IPS-NIHi7 (cell line): ENCODE data around the gene TPCN1.
A peak's percentile ranks its signal among the peaks of the same experiment; 100 is the strongest.

ENCODE experiments used
- DNase-seq: peaks from one replicate; pipeline ENCODE4 v3.0.0; 2012; ENCODE audit warnings: mixed read lengths; ENCODE audit errors: extremely low spot score

Gene TPCN1

DNA sequence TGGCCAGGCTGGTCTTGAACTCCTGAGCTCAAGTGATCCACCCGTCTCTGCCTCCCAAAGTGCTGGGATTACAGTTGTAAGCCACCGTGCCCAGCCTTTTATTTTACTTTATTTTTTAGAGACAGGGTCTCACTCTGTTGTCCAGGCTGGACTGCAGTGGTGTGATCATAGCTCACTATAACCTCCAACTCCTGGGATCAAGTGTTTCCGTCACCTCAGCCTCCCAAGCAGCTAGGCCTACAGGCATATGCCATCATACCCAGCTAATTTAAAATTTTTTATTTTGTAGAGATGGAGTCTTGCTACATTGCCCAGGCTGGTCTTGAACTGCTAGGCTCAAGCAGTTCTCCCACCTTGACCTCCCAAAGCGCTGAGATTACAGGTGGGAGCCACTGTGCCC lies 3.7 kb downstream of the TPCN1 start:
- DNase-seq: no peak

DNA sequence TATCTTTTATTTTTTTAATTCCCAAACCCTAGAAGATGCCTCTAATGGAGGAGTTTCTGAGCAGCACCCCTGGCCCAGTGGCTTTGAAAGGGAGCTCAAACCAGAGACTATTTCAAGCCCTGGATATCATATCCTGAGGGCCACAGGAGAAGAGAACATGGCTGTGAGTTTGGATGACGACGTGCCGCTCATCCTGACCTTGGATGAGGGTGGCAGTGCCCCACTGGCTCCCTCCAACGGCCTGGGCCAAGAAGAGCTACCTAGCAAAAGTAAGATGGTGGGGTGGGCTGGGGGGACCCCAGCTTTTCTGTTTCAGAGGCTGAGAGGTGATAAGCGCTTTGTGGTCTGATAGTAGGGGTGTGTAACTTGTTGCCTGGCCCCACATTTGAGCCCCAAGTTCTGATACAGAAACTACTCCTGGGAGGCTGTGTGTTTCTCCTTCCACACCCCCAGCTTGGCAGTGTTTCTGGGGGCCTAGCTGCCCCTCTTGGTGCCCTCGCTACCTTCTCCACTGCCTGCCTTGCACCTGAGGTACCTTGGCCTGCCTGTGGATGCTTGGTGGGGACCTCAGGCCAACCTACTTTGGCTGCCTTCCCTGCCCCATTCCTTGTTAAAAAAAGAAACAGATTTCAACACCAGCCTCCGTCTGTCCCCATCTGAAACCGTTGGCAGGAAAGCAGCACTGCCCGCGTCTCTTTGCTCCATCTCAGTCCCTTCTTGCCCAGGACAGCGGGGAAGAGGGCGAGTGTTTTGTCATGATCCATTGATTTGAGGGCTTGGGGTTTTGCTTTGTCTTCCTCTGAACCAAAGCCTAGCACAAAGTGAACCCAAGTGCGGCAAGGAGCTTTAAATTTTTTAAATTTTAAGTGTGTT lies 5.7 kb downstream of the TPCN1 start:
- DNase-seq: no peak

DNA sequence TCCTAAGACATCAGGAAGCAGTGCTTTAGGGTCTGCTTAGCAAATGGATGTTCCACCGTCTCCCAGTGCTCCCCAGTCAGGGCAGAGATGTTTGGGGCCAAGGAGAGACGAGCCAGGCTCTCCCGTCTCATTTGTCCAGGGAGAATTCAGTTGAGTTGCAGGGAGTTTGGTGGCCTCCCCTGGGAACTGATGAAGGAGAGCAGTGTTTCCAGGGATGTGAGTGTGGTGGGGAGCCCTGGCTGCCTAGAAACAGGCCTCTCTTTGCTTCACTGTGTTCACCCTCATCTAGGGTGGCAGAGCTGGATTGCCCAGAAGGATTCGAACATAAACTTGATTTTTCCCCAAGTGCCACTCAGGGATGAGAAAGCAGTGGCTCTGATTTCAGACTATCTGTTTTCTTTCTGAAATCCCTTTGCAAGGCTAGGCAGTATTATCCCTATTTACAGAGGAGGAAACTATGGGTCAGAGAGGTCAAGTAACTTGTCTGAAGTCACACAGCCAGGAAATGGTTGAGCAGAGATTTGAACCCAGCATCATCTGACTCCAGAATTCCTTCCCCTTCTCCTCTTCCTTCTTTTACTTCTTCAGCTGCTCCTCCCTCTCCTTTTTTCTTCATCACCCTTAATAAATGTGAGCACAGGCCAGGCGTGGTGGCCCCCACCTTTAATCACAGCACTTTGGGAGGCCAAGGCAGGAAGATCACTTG lies 6.6 kb downstream of the TPCN1 start:
- no peak for DNase-seq

DNA sequence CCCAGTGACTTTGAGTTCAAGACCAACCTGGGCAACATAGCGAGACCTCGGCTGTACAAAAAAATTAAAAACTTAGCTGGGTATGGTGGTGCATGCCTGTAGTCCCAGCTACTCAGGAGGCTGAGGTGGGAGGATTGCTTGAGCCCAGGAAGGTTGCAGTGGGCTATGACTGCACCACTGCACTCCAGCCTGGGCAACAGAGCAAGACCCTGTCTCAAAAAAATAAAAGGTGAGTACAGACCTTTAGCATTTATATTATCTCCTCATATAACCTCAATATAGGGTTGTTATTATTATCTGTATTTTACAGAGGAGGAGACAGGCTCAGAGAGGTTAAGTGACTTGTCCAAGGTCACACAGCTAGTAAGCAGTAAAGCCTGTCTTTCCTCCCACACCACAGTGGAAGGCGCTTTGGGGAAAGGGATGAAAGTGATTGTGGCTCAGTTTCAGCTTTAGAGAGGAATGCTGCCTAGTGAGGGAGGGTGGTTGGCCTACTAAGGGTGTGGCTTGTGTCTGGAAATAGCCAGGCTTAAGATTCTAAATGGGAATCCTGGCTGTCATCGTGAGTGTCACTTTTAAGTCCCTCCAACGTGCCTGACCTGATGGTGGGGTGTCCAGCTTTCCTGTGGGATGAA lies 7.2 kb downstream of the TPCN1 start:
- no peak for DNase-seq

- DNase-seq: no peak
Observed at GRCh38 chr12:113230315-113231234, 9.3 kb downstream of the TPCN1 start.

DNA sequence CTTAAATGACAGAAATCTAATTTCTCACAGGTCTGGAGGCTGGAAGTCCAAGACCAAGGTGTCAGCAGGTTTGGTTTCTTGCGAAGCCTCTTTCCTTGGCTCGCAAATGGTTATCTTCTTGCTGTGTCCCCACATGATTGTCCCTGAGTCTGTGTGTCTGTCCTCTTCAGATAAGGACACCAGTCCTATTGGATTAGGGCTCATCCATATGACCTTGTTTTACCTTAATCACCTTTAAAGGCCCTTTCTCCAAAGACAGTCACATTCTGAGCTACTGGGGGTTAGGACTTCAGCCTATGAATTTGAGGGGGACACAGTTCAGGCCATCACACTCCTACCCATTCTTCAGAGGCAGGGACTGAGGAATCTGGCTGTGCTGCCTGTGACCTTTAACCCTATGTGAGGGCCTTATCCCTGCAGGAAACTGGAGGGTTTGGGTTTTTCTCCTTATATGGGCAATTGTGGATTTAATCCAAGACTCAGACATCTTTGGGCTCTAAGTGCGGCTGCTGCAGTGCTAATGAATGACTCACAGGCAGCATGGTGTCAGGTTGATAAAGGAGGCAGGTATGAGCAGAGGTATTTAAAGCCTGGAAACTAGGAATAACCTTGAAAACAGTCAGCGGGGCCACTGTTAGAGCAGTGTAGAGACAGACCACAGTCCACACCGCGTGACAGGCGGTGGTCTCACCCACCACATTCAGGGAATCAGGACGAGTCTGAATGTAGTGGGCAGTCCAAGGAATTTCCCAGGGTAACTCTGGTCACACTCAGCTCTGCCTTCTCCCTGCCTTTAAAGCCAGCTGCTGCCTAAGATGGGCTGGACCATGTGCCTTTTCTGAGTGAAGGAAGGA lies 10.2 kb downstream of the TPCN1 start:
- DNase-seq: no peak

DNA sequence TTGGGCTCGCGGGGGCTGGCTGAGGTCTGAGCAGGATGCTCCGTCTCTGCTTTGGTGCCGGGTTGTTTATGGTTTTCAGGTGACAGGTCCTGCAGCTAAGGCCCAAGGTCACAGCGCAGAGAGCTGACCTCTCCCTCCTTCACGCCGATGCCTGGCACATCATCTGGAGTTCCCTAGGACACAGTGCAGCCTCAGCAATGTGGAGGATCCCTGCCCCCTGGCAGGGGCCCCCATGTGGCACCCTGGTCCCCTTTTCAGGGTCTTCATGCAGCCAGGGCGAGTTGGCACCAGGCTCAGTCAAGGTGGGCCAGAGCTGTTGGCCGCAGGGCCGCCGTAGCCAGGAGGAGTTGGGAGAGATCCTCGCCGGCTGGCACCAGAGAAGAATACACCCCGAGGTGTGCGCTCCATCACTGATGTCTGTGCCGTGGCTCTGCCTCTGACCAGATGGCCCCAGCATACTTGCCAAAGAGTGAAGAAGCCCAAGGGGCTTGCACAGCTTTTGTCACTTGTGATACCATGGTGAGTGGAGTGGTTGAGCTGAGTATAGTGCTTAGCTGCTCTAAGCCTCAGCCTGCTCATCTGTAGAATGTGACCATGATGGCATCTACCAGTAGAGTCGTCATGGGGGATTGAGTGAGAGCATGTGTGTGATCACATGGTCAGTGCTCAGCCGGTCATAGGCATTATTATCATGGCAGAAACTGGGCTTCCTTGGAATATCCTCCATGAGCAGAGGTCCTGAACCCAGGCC lies 11.0 kb downstream of the TPCN1 start:
- DNase-seq: no peak

DNA sequence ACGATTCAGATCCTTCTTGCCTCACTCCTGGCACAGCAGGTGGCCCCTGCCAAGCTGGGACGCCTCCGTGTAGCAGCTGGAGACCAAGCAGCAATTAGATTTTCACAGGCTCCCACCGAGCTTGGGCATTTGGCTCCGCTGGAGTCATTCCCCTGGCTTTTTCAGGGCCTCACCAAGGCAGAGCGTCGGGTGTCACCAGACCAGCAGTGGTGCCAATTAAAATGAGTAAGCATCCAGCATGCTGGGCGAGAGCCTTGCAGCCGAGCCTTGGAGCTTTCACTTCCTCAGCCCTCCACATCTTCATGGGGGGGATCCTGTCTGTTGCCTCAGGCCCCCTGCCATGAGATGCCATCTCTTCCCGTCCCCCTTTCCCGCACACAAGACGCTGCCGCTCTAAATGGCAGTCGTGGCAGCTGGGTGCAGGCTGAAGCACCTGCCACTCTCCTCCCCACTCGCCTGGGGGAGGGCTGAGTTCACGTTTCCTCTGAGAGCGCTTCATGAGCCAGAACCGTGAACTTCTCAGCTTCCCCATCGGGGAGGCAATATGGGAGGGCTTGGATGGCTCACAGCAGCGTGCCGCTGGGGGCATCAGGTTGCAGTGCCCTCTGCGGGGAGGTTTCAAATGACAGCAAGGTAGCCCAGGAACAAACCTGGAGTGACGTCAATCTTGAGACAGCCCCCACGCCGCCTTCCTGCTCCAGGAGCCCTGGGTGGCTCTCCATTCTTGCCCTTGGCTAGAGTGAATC lies 11.7 kb downstream of the TPCN1 start:
- peak; percentile 76 for DNase-seq

- DNase-seq: no peak
Observed at GRCh38 chr12:113233967-113234366, 12.7 kb downstream of the TPCN1 start.

DNA sequence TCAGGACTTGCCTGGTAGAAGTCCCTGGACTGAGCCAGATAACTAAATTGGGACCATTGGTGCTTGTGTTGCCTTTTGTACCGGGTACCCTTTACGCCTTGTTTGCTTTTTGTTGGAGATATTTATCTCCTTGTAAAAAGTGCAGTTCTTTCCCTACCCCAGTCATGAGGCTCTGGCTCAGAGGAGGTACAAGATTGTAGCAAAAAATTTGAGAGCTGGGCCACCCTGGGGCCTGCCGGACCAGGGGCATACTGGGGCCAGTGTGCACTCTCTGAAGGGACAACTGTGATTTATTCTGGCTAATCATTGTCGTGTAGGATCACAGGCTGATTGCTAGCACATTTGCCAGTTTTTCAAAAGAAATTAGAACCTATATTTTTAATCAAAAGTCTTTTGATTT lies 13.2 kb downstream of the TPCN1 start:
- DNase-seq: no peak

GRCh38 chr12:113235976-113236375 lies 14.7 kb downstream of the TPCN1 start:
- no peak for DNase-seq

- no peak for DNase-seq
Observed at GRCh38 chr12:113236539-113237399, 15.5 kb downstream of the TPCN1 start.

DNA sequence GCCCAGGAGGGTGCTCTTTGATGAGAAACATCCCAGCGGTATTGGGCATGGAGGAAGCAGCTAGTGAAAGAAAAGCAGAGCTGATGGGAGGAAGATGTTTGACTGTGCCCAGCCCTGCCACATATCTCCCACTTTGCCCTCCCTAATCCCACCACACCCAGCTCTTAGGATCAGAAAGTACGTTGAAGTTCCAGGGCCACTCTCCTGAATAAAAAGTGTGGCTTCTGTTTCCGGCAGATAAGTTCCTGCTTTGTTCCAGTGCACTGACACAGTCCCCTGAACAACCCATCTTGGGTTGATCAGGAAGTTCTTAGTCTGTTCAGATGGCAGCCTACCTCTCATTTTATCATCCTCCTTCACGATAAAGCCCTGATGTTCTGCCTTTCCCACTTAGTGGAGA lies 16.5 kb downstream of the TPCN1 start:
- no peak for DNase-seq

GRCh38 chr12:113238309-113238708 lies 17.0 kb downstream of the TPCN1 start:
- DNase-seq: no peak

- no peak for DNase-seq
Observed at GRCh38 chr12:113239288-113239771, 18.1 kb downstream of the TPCN1 start.

DNA sequence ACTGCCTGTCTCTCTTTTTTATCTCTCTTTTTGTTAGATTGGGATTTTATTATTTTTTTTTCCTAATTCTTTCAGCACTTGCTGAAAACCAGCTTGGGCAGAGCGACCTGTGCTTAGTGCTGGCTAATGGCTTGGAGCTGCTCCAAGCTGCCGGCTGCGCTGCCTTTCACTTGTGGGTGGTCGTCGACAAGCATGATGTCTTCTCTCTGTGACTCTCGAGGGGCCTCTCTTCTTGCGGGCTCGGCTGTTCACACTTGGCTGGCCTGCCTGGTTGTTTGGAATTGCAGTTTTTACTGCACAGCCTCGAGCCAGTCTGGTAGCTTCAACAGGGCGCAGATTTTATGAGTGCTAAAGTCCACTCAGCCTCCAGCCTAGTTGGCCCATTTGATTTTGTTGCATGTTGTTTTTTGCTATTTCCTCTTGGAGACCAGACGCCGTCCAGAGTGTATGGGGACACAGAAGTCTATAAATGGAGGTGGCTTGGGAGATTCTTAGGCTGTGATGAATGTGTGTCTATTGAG lies 18.6 kb downstream of the TPCN1 start:
- no peak for DNase-seq

GRCh38 chr12:113240395-113240794 lies 19.1 kb downstream of the TPCN1 start:
- DNase-seq: no peak
